ENCODE measurements around the gene ACBD6.
"Not testable (repeated sequence)": the region's sequence is repeated elsewhere in the genome, so short reads cannot be mapped to it uniquely, and the experiment has no call there.

Gene ACBD6, protein sequence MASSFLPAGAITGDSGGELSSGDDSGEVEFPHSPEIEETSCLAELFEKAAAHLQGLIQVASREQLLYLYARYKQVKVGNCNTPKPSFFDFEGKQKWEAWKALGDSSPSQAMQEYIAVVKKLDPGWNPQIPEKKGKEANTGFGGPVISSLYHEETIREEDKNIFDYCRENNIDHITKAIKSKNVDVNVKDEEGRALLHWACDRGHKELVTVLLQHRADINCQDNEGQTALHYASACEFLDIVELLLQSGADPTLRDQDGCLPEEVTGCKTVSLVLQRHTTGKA
- long read RNA-seq, transcript ACBD6-201 (8 exons, 1,670 nt) = major isoform, 256 of 311 reads
- long read RNA-seq, partial matches to known transcripts = 28 of 311 reads
- long read RNA-seq, other reads (novel, unspliced or antisense) = 27 of 311 reads

- Histone ChIP-seq H3K4me3 (replicated peaks; ENCODE audit: insufficient read depth, low read length) (peak within 1 kb of the TSS; percentile 86), H3K27me3 (ENCODE audit: insufficient read depth, poor library complexity, severe bottlenecking) (no peaks in the 10 kb centered on the region), H3K27ac (replicated peaks) (peak within 1 kb of the TSS; percentile 97)
- TF ChIP-seq POLR2AphosphoS5 (IDR thresholded peaks at IDR 0.05; ENCODE audit: low read depth) (peak; percentile 84), SPI1 (IDR thresholded peaks at IDR 0.05; ENCODE audit: borderline replicate concordance, low read depth) (no peak), GABPA (IDR thresholded peaks at IDR 0.05; ENCODE audit: low read depth) (peak; percentile 84)
- TF ChIP-seq, protein P1, sequence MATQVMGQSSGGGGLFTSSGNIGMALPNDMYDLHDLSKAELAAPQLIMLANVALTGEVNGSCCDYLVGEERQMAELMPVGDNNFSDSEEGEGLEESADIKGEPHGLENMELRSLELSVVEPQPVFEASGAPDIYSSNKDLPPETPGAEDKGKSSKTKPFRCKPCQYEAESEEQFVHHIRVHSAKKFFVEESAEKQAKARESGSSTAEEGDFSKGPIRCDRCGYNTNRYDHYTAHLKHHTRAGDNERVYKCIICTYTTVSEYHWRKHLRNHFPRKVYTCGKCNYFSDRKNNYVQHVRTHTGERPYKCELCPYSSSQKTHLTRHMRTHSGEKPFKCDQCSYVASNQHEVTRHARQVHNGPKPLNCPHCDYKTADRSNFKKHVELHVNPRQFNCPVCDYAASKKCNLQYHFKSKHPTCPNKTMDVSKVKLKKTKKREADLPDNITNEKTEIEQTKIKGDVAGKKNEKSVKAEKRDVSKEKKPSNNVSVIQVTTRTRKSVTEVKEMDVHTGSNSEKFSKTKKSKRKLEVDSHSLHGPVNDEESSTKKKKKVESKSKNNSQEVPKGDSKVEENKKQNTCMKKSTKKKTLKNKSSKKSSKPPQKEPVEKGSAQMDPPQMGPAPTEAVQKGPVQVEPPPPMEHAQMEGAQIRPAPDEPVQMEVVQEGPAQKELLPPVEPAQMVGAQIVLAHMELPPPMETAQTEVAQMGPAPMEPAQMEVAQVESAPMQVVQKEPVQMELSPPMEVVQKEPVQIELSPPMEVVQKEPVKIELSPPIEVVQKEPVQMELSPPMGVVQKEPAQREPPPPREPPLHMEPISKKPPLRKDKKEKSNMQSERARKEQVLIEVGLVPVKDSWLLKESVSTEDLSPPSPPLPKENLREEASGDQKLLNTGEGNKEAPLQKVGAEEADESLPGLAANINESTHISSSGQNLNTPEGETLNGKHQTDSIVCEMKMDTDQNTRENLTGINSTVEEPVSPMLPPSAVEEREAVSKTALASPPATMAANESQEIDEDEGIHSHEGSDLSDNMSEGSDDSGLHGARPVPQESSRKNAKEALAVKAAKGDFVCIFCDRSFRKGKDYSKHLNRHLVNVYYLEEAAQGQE (IDR thresholded peaks at IDR 0.05; ENCODE audit: insufficient replicate concordance, low read depth) = peak; percentile 53
- TF ChIP-seq, protein P2, sequence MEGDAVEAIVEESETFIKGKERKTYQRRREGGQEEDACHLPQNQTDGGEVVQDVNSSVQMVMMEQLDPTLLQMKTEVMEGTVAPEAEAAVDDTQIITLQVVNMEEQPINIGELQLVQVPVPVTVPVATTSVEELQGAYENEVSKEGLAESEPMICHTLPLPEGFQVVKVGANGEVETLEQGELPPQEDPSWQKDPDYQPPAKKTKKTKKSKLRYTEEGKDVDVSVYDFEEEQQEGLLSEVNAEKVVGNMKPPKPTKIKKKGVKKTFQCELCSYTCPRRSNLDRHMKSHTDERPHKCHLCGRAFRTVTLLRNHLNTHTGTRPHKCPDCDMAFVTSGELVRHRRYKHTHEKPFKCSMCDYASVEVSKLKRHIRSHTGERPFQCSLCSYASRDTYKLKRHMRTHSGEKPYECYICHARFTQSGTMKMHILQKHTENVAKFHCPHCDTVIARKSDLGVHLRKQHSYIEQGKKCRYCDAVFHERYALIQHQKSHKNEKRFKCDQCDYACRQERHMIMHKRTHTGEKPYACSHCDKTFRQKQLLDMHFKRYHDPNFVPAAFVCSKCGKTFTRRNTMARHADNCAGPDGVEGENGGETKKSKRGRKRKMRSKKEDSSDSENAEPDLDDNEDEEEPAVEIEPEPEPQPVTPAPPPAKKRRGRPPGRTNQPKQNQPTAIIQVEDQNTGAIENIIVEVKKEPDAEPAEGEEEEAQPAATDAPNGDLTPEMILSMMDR (IDR thresholded peaks at IDR 0.05; ENCODE audit: insufficient read depth, low read length) = no peak
- DNase-seq (ENCODE audit: low read depth in 1 of 2, low spot score in 1 of 2) = peak; percentile 78 to 91
Observed at GRCh38 chr1:180502361-180503279, at the start of gene ACBD6. Gene ACBD6 (minus strand): TSS chr1:180502577. CDS start chr1:180502266, 311 bp downstream.

DNA sequence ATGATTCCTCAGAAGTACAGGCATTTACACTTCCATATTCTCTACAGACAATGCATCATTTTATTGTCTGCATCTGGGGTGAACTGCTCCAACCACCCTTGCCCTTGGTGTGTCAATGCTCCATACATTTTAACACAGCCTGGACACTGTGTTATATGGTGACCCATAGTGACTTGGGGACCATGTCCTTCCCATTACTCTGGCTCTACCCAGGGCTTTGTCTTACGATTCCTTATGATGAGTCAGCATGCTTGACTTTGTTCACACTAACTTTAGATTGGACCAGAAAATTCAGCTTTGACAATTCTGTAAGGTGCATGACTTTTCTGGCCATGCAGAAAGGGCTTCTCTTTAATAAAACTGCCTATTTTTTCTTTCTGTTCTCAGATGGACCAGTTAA, 49.6 kb upstream of the ACBD6 start:
- Histone ChIP-seq H3K4me3 (replicated peaks; ENCODE audit: insufficient read depth, low read length) (no peak overlapping the region), H3K27me3 (ENCODE audit: insufficient read depth, poor library complexity, severe bottlenecking) (no peaks in the 10 kb centered on the region), H3K27ac (replicated peaks) (no peak overlapping the region)
- no peak for DNase-seq (ENCODE audit: low read depth in 1 of 2, low spot score in 1 of 2)
- TF ChIP-seq, protein P1 (IDR thresholded peaks at IDR 0.05; ENCODE audit: insufficient replicate concordance, low read depth) = no peak
- TF ChIP-seq SPI1 (IDR thresholded peaks at IDR 0.05; ENCODE audit: borderline replicate concordance, low read depth) = no peak
- TF ChIP-seq, protein P2 (IDR thresholded peaks at IDR 0.05; ENCODE audit: insufficient read depth, low read length) = no peak
- no peak for TF ChIP-seq POLR2AphosphoS5 (IDR thresholded peaks at IDR 0.05; ENCODE audit: low read depth)
- no peak for TF ChIP-seq GABPA (IDR thresholded peaks at IDR 0.05; ENCODE audit: low read depth)

DNA sequence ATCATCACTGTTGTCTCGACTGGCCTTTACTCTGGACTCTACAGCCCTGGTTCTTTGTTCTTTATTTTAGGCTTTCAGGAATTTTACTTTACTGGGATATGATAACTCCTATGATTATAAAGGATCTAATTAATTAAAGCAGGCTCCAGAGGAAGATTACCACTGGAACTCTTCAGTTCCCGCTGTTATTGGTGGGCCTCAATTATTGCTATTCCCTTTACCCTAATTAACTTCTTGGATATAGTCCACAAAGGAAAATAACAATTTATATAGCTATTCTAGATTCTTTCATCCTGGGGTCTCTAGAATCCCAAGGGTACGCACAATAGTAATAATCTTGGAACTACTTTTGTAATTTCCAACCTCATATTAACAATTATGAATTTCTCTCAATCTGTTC, 47.9 kb upstream of the ACBD6 start:
- Histone ChIP-seq H3K4me3 (replicated peaks; ENCODE audit: insufficient read depth, low read length) (no peak overlapping the region), H3K27ac (replicated peaks) (no peak overlapping the region), H3K27me3 (ENCODE audit: insufficient read depth, poor library complexity, severe bottlenecking) (no peaks in the 10 kb centered on the region)
- DNase-seq (ENCODE audit: low read depth in 1 of 2, low spot score in 1 of 2) = no peak
- TF ChIP-seq, protein P2 (IDR thresholded peaks at IDR 0.05; ENCODE audit: insufficient read depth, low read length) = no peak
- TF ChIP-seq, protein P1 (IDR thresholded peaks at IDR 0.05; ENCODE audit: insufficient replicate concordance, low read depth) = no peak
- TF ChIP-seq SPI1 (IDR thresholded peaks at IDR 0.05; ENCODE audit: borderline replicate concordance, low read depth) (no peak), POLR2AphosphoS5 (IDR thresholded peaks at IDR 0.05; ENCODE audit: low read depth) (no peak), GABPA (IDR thresholded peaks at IDR 0.05; ENCODE audit: low read depth) (no peak)

- not testable (repeated sequence) for DNase-seq (ENCODE audit: low read depth in 1 of 2, low spot score in 1 of 2); H3K27ac ChIP-seq (replicated peaks); H3K27me3 ChIP-seq (ENCODE audit: insufficient read depth, poor library complexity, severe bottlenecking); H3K4me3 ChIP-seq (replicated peaks; ENCODE audit: insufficient read depth, low read length)
Observed at GRCh38 chr1:180549770-180550169, 47.4 kb upstream of the ACBD6 start.
